ENCODE data around the gene AFF3. TPM values are rescaled to one million over a fixed set of nuclear protein-coding genes. Genes with fewer than 3 reads are reported as not detected.
A peak's percentile ranks its signal among the peaks of the same experiment; 100 is the strongest.

The AFF3 gene
- total and polyA plus RNA-seq, 4 donors: 4.2 to 90.9 (median 14.6) TPM

DNA sequence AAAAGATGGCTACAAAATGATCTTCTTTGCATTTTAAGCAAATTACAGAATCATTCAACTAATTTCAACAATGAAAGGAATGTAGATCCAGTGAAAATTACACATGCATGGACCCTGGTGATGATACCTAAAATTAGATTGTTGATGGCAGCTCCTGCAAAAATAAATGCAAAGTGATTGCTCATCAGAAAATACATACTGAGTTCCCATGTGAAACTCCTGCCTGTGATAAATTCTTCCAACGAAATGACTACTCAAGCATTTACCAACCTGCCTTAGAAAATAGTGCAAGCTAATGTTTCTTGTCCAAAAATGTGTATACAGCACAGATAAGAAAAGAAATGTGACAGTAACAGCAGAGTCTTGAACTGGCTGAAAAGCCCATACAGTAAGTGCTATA, 352.5 kb downstream of the AFF3 start:
- no peak overlapping the region for H3K9ac ChIP-seq (ENCODE audit: insufficient read depth in 1 of 2, low read length in 2 of 2)
- TF ChIP-seq, protein P1, sequence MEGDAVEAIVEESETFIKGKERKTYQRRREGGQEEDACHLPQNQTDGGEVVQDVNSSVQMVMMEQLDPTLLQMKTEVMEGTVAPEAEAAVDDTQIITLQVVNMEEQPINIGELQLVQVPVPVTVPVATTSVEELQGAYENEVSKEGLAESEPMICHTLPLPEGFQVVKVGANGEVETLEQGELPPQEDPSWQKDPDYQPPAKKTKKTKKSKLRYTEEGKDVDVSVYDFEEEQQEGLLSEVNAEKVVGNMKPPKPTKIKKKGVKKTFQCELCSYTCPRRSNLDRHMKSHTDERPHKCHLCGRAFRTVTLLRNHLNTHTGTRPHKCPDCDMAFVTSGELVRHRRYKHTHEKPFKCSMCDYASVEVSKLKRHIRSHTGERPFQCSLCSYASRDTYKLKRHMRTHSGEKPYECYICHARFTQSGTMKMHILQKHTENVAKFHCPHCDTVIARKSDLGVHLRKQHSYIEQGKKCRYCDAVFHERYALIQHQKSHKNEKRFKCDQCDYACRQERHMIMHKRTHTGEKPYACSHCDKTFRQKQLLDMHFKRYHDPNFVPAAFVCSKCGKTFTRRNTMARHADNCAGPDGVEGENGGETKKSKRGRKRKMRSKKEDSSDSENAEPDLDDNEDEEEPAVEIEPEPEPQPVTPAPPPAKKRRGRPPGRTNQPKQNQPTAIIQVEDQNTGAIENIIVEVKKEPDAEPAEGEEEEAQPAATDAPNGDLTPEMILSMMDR (IDR thresholded peaks at IDR 0.05; ENCODE audit: control extremely low read depth, extremely low read depth): no peak
- no peak overlapping the region for H3K4me3 ChIP-seq
- WGBS, 2 donors: 74 to 89% methylated on average over 1 of the region's 1 CpG
- peaks cover 0 to 7% (median 0%) of the 10 kb centered on the region in 4 donors for H3K36me3 ChIP-seq (ENCODE audit: control insufficient read depth in 4 of 4, insufficient read depth in 4 of 4, low read length in 4 of 4)
- no peaks in the 10 kb centered on the region for H3K27me3 ChIP-seq (ENCODE audit: control insufficient read depth in 3 of 3, insufficient read depth in 3 of 3, low read length in 2 of 3)
- ATAC-seq (ENCODE audit: insufficient read depth, low FRiP score) (no peak), DNase-seq (no peak)
- no peak overlapping the region for H3K27ac ChIP-seq (ENCODE audit: low read depth in 1 of 2, low read length in 1 of 2)
- H3K4me1 ChIP-seq (ENCODE audit: control insufficient read depth in 5 of 5, insufficient read depth in 5 of 5, low read length in 5 of 5): peaks cover 0 to 27% (median 7%) of the 10 kb centered on the region in 5 donors
- H3K9me3 ChIP-seq (ENCODE audit: control insufficient read depth in 4 of 4, insufficient read depth in 3 of 4, low read length in 3 of 4): no peaks in the 10 kb centered on the region

DNA sequence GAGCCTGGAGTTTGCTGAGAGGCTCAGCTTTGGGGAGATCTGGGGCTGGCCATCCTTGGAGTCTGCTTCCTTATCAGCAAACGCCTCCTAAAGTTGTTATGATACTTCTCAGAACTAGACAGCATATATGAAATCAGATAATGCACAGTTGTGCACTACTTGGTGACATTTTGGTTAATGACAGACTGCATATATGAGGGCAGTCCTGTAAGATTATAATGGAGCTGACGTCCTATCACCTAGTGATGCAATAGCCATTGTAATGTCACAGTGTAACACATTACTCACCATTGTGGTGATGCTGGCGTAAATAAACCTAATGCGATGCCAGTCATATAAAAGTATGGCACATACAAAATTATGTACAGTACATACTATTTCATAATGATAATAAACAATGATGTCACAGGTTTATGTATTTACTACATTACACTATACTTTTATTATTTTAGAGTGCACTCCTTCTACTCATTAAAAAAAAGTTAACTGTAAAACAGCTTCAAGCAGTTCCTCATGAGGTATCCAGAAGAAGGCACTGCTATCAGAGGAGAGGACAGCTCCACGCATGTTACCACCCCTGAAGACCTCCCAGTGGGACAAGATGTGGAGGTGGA, 354.5 kb downstream of the AFF3 start:
- H3K9me3 ChIP-seq (ENCODE audit: control insufficient read depth in 4 of 4, insufficient read depth in 3 of 4, low read length in 3 of 4): no peaks in the 10 kb centered on the region
- H3K9ac ChIP-seq (ENCODE audit: insufficient read depth in 1 of 2, low read length in 2 of 2): no peak overlapping the region
- DNase-seq (peak in 1 of 3 donors; percentile 25), ATAC-seq (ENCODE audit: insufficient read depth, low FRiP score) (no peak)
- H3K27ac ChIP-seq (ENCODE audit: low read depth in 1 of 2, low read length in 1 of 2): no peak overlapping the region
- TF ChIP-seq, protein P1 (IDR thresholded peaks at IDR 0.05; ENCODE audit: control extremely low read depth, extremely low read depth): no peak
- H3K4me3 ChIP-seq: no peak overlapping the region
- peaks cover 0 to 7% (median 0%) of the 10 kb centered on the region in 4 donors for H3K36me3 ChIP-seq (ENCODE audit: control insufficient read depth in 4 of 4, insufficient read depth in 4 of 4, low read length in 4 of 4)
- H3K4me1 ChIP-seq (ENCODE audit: control insufficient read depth in 5 of 5, insufficient read depth in 5 of 5, low read length in 5 of 5): peaks cover 0 to 28% (median 7%) of the 10 kb centered on the region in 5 donors
- no peaks in the 10 kb centered on the region for H3K27me3 ChIP-seq (ENCODE audit: control insufficient read depth in 3 of 3, insufficient read depth in 3 of 3, low read length in 2 of 3)
- WGBS, 2 donors: 83 to 91% methylated on average over 5 of the region's 5 CpGs

DNA sequence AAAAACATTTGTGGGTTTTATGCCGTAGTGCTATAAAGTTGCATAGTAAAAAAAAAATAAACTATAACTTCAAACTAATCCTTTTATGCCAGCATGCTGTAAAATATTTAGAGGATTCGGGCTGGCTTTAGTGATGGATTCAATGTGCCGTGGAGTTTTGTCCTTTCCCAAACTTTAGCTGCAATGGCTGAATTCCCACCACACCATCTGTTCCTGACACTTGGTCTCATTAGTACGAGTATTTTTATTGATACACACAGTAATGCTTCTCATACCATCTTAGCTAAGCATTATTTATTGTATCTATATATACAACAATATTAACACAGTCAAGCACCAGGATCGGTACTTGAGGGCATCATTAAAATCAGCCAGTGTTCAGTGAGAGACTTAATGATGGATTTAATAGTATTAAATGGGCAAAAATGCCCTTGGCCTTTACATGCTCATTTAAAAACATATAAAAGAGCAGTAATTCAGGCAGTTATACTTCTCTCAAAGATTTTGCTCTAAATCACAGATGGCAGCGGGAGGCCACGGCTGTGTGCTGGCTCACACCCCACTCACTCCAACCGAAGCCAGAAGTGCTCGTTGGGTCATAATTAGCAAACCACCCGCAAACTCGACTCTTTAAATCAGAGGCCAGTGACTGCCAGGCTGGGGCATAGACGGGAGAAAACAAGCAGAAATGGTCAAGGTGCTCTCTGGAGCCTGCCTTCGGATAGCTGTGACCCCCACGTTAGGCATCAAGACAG, 355.6 kb downstream of the AFF3 start:
- TF ChIP-seq, protein P1 (IDR thresholded peaks at IDR 0.05; ENCODE audit: control extremely low read depth, extremely low read depth): no peak
- no peak overlapping the region for H3K9ac ChIP-seq (ENCODE audit: insufficient read depth in 1 of 2, low read length in 2 of 2)
- H3K4me1 ChIP-seq (ENCODE audit: control insufficient read depth in 5 of 5, insufficient read depth in 5 of 5, low read length in 5 of 5): peaks cover 0 to 33% (median 7%) of the 10 kb centered on the region in 5 donors
- H3K36me3 ChIP-seq (ENCODE audit: control insufficient read depth in 4 of 4, insufficient read depth in 4 of 4, low read length in 4 of 4): peaks cover 0 to 7% (median 0%) of the 10 kb centered on the region in 4 donors
- no peaks in the 10 kb centered on the region for H3K27me3 ChIP-seq (ENCODE audit: control insufficient read depth in 3 of 3, insufficient read depth in 3 of 3, low read length in 2 of 3)
- H3K9me3 ChIP-seq (ENCODE audit: control insufficient read depth in 4 of 4, insufficient read depth in 3 of 4, low read length in 3 of 4): no peaks in the 10 kb centered on the region
- no peak overlapping the region for H3K4me3 ChIP-seq
- peak in 2 of 3 donors; percentile 21 to 40 for DNase-seq
- WGBS, 2 donors: 88 to 92% methylated on average over 14 of the region's 14 CpGs
- H3K27ac ChIP-seq (ENCODE audit: low read depth in 1 of 2, low read length in 1 of 2): no peak overlapping the region
- ATAC-seq (ENCODE audit: insufficient read depth, low FRiP score): no peak

Data from lung (tissue), 12 donors.